ENCODE data around the gene ASXL1. TPM values are rescaled to one million over a fixed set of nuclear protein-coding genes. Genes with fewer than 3 reads are reported as not detected.
"Not testable (repeated sequence)": the region's sequence is repeated elsewhere in the genome, so short reads cannot be mapped to it uniquely, and the experiment has no call there.

The ASXL1 gene
- 100 to 1,000 TPM; 113 to 118 TPM for total RNA-seq

DNA sequence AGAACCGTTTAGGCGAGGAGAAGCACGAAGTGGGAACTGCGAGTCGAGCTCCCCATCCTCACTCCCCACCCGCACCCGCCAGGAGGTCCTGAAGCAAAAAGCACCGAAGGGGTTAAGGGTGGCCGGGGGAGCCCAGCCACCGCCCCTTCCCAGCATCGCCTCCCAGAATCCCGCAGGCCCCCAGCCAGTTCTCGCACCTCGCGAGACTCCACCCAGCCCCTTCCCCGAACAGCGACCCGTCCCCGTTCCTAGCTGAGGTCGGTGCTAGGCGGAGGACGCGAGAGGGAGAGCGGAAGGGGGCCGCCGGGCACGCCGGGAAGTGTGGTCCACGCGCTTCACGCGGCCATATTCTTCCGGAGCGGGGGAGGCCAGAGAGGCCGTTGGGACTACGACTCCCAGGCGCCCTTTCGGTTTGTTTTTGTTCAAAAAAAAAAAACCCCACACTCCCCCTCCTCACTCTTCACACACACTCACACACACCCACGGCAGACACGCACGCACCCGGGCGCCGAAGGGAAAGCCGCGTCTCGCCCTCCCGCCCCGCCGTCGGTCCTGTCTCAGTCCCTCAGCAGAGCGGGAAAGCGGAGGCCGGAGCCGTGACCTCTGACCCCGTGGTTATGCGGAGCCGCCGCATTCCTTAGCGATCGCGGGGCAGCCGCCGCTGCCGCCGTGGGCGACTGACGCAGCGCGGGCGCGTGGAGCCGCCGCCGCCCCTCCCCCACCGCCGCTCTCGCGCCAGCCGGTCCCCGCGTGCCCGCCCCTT, at the start of gene ASXL1:
Gene ASXL1 (plus strand): TSS at position 463 of the 763 bp plus-strand sequence. CDS start 445 bp downstream, outside the sequence.
- Mint-ChIP-seq H3K27ac (peak within 1 kb of the TSS; percentile 98), H3K4me3 (peak within 1 kb of the TSS; percentile 97), H3K9me3 (no peaks in the 10 kb centered on the region), H3K27me3 (no peaks in the 10 kb centered on the region), H3K4me1 (peaks cover 75% of the 10 kb centered on the region), H3K36me3 (ENCODE audit: low read depth) (peaks cover 24% of the 10 kb centered on the region)
- peak; percentile 97 for DNase-seq
- ChIA-PET CTCF (interaction anchor here (1.4 to 1.7 kb wide), 3 partner anchors 24 to 420 kb away, joined by 3 to 5 read pairs (median 5); no protein-coding TSS in a partner anchor), POLR2A (interaction anchor here (0.6 to 8.8 kb wide), 18 partner anchors 9 to 659 kb away, joined by 3 to 71 read pairs (median 4); partner anchors contain the start of gene PLAGL2)

- Mint-ChIP-seq H3K36me3 (ENCODE audit: low read depth) (peaks cover 67% of the 10 kb centered on the region), H3K27ac (no peak overlapping the region), H3K4me1 (peaks cover 10% of the 10 kb centered on the region), H3K4me3 (no peak overlapping the region), H3K9me3 (no peaks in the 10 kb centered on the region), H3K27me3 (no peaks in the 10 kb centered on the region)
- POLR2A ChIA-PET: interaction anchor here (1.8 kb wide), 1 partner anchor 46 kb away, joined by 4 read pairs; no protein-coding TSS in a partner anchor
- CTCF ChIA-PET: no interaction called here
- DNase-seq: no peak
Observed at GRCh38 chr20:32312718-32313424, 45.3 kb upstream of the ASXL1 start.

DNA sequence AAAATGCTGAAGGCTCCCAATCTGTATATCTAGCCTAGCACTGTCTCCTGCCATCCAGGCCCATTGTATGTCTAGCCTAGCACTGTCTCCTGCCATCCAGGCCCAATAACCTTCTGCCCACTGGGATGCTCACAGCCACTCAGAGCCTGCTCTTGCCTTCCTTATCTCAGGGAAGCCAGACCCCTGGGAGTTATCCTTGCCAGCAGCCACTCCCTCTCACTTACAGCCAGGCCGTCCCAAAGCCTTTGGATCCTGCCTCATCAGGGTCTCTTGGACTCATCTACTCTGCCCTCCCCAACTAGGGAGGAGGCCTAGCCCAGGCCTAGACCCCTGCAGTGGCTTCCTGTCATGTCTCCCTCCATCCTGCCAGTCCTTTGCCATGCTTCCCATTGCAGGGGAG, 43.4 kb upstream of the ASXL1 start:
- POLR2A ChIA-PET: no interaction called here
- Mint-ChIP-seq H3K4me1 (peaks cover 10% of the 10 kb centered on the region), H3K9me3 (no peaks in the 10 kb centered on the region), H3K4me3 (no peak overlapping the region), H3K27me3 (no peaks in the 10 kb centered on the region), H3K36me3 (ENCODE audit: low read depth) (peaks cover 72% of the 10 kb centered on the region), H3K27ac (no peak overlapping the region)
- CTCF ChIA-PET: no interaction called here
- no peak for DNase-seq

- Mint-ChIP-seq H3K27me3 (no peaks in the 10 kb centered on the region), H3K4me1 (peaks cover 11% of the 10 kb centered on the region), H3K27ac (no peak overlapping the region), H3K9me3 (no peaks in the 10 kb centered on the region), H3K4me3 (no peak overlapping the region), H3K36me3 (ENCODE audit: low read depth) (peaks cover 69% of the 10 kb centered on the region)
- ChIA-PET CTCF (no interaction called here), POLR2A (interaction anchor here (1.0 to 1.2 kb wide), 2 partner anchors 84 to 111 kb away, joined by 3 read pairs; no protein-coding TSS in a partner anchor)
- DNase-seq: no peak
Observed at GRCh38 chr20:32315399-32315798, 42.7 kb upstream of the ASXL1 start.

DNA sequence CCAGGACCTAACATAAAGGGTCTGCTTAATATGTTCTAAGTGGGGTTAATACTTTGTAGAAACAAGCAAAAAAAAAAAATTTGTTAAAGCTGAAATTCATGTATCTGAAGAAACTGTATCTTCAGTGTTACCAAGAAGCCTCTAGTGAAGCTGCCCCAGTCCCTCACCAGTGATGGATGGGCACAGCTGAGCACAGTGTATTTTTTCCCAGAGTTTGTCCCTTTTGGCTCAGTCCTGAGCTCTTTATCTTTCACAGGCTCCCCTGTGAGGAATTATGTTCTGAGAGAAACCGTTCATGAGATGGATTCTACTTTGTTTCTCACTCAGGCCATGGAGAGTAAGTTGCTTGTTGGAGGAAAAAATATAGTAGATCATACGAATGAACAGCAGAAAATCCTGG, 42.2 kb upstream of the ASXL1 start:
- Mint-ChIP-seq H3K27ac (no peak overlapping the region), H3K27me3 (no peaks in the 10 kb centered on the region), H3K4me3 (no peak overlapping the region), H3K36me3 (ENCODE audit: low read depth) (peaks cover 69% of the 10 kb centered on the region), H3K9me3 (no peaks in the 10 kb centered on the region), H3K4me1 (peaks cover 11% of the 10 kb centered on the region)
- ChIA-PET POLR2A (interaction anchor here (1.0 to 1.2 kb wide), 2 partner anchors 84 to 111 kb away, joined by 3 read pairs; no protein-coding TSS in a partner anchor), CTCF (no interaction called here)
- no peak for DNase-seq

GRCh38 chr20:32316667-32317066, 41.5 kb upstream of the ASXL1 start:
- no peaks in the 10 kb centered on the region for H3K9me3 Mint-ChIP-seq
- H3K36me3 Mint-ChIP-seq (ENCODE audit: low read depth): peaks cover 72% of the 10 kb centered on the region
- H3K27me3 Mint-ChIP-seq: no peaks in the 10 kb centered on the region
- H3K27ac Mint-ChIP-seq: no peak overlapping the region
- ChIA-PET CTCF (no interaction called here), POLR2A (interaction anchor here (1.0 to 1.2 kb wide), 2 partner anchors 85 to 112 kb away, joined by 3 read pairs; no protein-coding TSS in a partner anchor)
- peaks cover 13% of the 10 kb centered on the region for H3K4me1 Mint-ChIP-seq
- no peak for DNase-seq
- H3K4me3 Mint-ChIP-seq: no peak overlapping the region

DNA sequence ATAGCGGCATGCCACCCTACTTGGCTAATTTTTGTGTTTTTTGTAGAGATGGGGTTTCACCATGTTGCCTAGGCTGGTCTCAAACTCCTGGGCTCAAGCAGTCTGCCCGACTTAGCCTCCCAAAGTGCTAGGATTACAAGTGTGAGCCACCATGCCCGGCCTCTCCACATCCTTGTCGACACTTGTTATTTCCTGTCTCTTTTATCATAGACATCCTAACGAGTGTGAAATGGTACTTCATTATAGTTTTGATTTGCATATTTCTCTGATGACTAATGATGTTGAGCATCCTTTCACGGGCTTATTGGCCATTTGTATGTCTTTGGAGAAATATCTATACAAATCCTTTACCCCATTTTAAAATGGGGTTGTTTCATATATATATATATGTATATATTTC, 39.0 kb upstream of the ASXL1 start:
- Mint-ChIP-seq H3K9me3 (no peaks in the 10 kb centered on the region), H3K36me3 (ENCODE audit: low read depth) (peaks cover 54% of the 10 kb centered on the region), H3K4me3 (no peak overlapping the region), H3K4me1 (peaks cover 6% of the 10 kb centered on the region), H3K27me3 (no peaks in the 10 kb centered on the region), H3K27ac (no peak overlapping the region)
- ChIA-PET CTCF (no interaction called here), POLR2A (interaction anchor here (1.2 kb wide), 1 partner anchor 40 kb away, joined by 3 read pairs; no protein-coding TSS in a partner anchor)
- DNase-seq: no peak

- Mint-ChIP-seq H3K9me3 (no peaks in the 10 kb centered on the region), H3K27ac (no peak overlapping the region), H3K27me3 (no peaks in the 10 kb centered on the region), H3K36me3 (ENCODE audit: low read depth) (peaks cover 44% of the 10 kb centered on the region), H3K4me1 (peaks cover 6% of the 10 kb centered on the region), H3K4me3 (no peak overlapping the region)
- no peak for DNase-seq
- ChIA-PET POLR2A (interaction anchor here (1.2 kb wide), 1 partner anchor 39 kb away, joined by 3 read pairs; no protein-coding TSS in a partner anchor), CTCF (interaction anchor here (0.7 kb wide), 1 partner anchor 96 kb away, joined by 3 read pairs; no protein-coding TSS in a partner anchor)
Observed at GRCh38 chr20:32320305-32320704, 37.8 kb upstream of the ASXL1 start.

DNA sequence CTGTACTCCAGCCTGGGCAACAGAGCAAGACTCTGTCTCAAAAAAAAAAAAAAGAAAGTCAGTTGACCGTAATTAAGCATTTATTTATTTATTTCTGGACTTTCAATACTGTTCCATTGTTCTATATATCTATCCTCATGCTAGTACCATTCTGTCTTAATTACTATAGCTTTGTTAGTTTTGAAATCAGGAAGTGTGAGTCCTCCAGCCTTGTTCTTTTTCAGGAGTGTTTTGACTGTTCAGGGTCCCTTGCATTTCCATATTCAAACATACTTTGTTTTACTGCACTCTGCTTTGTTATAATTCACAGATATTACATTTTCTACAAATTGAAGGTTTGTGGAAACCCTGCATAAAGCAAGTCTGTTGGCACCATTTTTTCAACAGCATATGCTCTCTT, 36.7 kb upstream of the ASXL1 start:
- ChIA-PET POLR2A (no interaction called here), CTCF (no interaction called here)
- peaks cover 9% of the 10 kb centered on the region for H3K4me1 Mint-ChIP-seq
- H3K27ac Mint-ChIP-seq: no peak overlapping the region
- H3K9me3 Mint-ChIP-seq: no peaks in the 10 kb centered on the region
- DNase-seq: no peak
- no peaks in the 10 kb centered on the region for H3K27me3 Mint-ChIP-seq
- peaks cover 34% of the 10 kb centered on the region for H3K36me3 Mint-ChIP-seq (ENCODE audit: low read depth)
- H3K4me3 Mint-ChIP-seq: no peak overlapping the region

- H3K27me3 Mint-ChIP-seq, H3K4me1 Mint-ChIP-seq, H3K9me3 Mint-ChIP-seq, POLR2A ChIA-PET, DNase-seq, H3K27ac Mint-ChIP-seq, H3K4me3 Mint-ChIP-seq, CTCF ChIA-PET: not testable (repeated sequence)
- H3K36me3 Mint-ChIP-seq (ENCODE audit: low read depth): peaks cover 34% of the 10 kb centered on the region
Observed at GRCh38 chr20:32322260-32322659, 35.9 kb upstream of the ASXL1 start.

DNA sequence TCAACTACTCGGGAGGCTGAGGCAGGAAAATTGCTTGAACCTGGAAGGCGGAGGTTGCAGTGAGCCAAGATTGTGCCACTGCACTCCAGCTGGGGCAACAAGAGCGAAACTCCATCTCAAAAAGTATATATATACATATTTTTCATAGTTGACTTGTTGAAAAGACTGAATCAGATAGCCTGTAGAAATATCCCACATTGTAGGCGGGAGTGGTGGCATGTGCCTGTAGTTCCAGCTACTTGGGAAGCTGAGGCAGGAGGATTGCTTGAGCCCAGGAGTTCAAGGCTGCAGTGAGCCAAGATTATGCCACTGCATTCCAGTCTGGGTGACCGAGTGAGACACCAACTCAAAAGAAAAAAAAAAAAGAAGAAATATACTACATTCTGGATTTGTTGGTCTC, 34.4 kb upstream of the ASXL1 start:
- POLR2A ChIA-PET: interaction anchor here (0.6 kb wide), 1 partner anchor 33 kb away, joined by 3 read pairs; no protein-coding TSS in a partner anchor
- peaks cover 32% of the 10 kb centered on the region for H3K36me3 Mint-ChIP-seq (ENCODE audit: low read depth)
- not testable (repeated sequence) for DNase-seq, H3K9me3 Mint-ChIP-seq, H3K27ac Mint-ChIP-seq, H3K27me3 Mint-ChIP-seq, H3K4me3 Mint-ChIP-seq, H3K4me1 Mint-ChIP-seq
- CTCF ChIA-PET: interaction anchor here (0.6 kb wide), 1 partner anchor 480 kb away, joined by 3 read pairs; no protein-coding TSS in a partner anchor

DNA sequence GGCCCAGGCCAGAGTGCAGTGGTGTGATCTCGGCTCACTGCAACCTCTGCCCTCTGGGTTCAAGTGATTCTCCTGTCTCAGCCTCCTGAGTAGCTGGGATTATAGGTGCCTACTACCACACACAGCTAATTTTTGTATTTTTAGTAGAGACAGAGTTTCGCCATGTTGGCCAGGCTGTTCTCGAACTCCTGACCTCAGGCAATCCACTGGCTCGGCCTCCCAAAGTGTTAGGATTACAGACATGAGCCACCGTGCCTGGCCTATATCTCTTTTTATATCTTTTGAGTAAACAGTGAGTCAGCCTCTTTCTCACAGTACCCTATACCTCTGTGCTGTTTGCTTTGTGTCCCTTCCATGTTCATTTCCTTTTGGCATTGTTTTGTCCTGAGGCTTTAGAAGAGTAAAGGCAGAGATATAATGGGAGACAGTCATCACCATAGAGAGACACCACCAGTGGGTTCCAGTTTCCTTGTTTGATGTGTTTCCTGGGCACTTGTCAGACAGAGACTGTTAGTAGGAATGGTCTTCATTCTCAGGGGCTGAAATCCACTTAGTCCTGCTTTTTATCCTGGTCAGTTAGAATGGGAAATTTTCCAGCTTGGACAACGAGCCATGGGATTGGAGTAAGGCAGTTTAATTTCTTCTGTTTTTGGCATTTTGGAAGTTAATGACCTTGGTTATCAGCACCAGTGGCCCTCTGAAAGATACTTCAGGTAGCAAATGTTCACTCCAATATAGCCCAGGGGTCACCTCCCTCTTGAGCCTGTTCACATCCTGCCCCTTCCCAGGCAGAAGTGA, 32.2 kb upstream of the ASXL1 start:
- no peak overlapping the region for H3K4me3 Mint-ChIP-seq
- peaks cover 10% of the 10 kb centered on the region for H3K4me1 Mint-ChIP-seq
- no peak for DNase-seq
- H3K27ac Mint-ChIP-seq: peak overlapping the region; percentile 8
- ChIA-PET POLR2A (no interaction called here), CTCF (interaction anchor here (0.6 kb wide), 1 partner anchor 197 kb away, joined by 3 read pairs; no protein-coding TSS in a partner anchor)
- H3K27me3 Mint-ChIP-seq: no peaks in the 10 kb centered on the region
- H3K9me3 Mint-ChIP-seq: no peaks in the 10 kb centered on the region
- H3K36me3 Mint-ChIP-seq (ENCODE audit: low read depth): peaks cover 36% of the 10 kb centered on the region

- ChIA-PET POLR2A (no interaction called here), CTCF (no interaction called here)
- Mint-ChIP-seq H3K36me3 (ENCODE audit: low read depth) (peaks cover 37% of the 10 kb centered on the region), H3K27ac (no peak overlapping the region), H3K27me3 (no peaks in the 10 kb centered on the region), H3K4me1 (peaks cover 12% of the 10 kb centered on the region), H3K4me3 (no peak overlapping the region), H3K9me3 (no peaks in the 10 kb centered on the region)
- DNase-seq: no peak
Observed at GRCh38 chr20:32326504-32326845, 31.7 kb upstream of the ASXL1 start.
